Astrocyte of the spinal cord (primary cell): Measurements from ENCODE around the gene MITF.

Source experiments
- DNase-seq: peaks from one replicate; pipeline ENCODE4 v3.0.0; 2011; ENCODE audit warnings: low read depth, low spot score
- H3K4me3 ChIP-seq: 2 replicates; pipeline ENCODE4 v1.5.1; 2011; ENCODE audit warnings: low read depth, mild to moderate bottlenecking, low read length, moderate library complexity
- in situ Hi-C: cut with HindIII; loops from 2 replicates; pipeline ENCODE4 v1.10.0; 2017; ENCODE audit warnings: low sequenced_read_pairs
- TF ChIP-seq, protein P1 (sequence below): IDR thresholded peaks from 2 replicates; pipeline ENCODE4 v1.5.1; 2012; ENCODE audit warnings: low read depth, mild to moderate bottlenecking, low read length, inconsistent platforms

Gene MITF

GRCh38 chr3:69770976-69771634, 31.8 kb downstream of the MITF start:
- DNase-seq = no peak
- in situ Hi-C loops = no loop called here
- no peak overlapping the region for H3K4me3 ChIP-seq

GRCh38 chr3:69772152-69772867, 33.0 kb downstream of the MITF start:
- no peak for DNase-seq
- no peak overlapping the region for H3K4me3 ChIP-seq
- TF ChIP-seq, protein P1, sequence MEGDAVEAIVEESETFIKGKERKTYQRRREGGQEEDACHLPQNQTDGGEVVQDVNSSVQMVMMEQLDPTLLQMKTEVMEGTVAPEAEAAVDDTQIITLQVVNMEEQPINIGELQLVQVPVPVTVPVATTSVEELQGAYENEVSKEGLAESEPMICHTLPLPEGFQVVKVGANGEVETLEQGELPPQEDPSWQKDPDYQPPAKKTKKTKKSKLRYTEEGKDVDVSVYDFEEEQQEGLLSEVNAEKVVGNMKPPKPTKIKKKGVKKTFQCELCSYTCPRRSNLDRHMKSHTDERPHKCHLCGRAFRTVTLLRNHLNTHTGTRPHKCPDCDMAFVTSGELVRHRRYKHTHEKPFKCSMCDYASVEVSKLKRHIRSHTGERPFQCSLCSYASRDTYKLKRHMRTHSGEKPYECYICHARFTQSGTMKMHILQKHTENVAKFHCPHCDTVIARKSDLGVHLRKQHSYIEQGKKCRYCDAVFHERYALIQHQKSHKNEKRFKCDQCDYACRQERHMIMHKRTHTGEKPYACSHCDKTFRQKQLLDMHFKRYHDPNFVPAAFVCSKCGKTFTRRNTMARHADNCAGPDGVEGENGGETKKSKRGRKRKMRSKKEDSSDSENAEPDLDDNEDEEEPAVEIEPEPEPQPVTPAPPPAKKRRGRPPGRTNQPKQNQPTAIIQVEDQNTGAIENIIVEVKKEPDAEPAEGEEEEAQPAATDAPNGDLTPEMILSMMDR = no peak
- in situ Hi-C loops = no loop called here

More at GRCh38 chr3:69770976-69771634, 31.8 kb downstream of the MITF start:
- TF ChIP-seq, protein P1 = no peak

DNA sequence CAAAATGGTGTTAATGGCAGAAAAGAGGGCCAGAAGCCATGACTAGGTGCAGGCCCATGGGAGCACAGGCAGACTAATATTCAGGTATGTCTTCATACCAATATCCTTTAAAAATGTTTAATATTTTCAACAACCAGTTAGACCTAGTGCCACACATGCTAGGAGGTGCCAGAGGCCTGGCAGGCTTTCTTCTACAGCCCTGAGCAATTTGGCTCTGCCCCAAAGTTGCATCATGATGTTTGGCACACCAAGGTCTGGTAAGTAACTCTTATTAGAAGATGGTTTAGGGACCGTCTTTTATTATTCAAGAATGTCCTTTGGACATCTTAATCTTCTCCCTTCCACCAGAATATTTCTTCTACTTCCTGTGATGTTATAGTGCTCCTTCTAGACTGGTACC, 34.8 kb downstream of the MITF start:
- DNase-seq = no peak
- TF ChIP-seq, protein P1 = no peak
- in situ Hi-C loops = no loop called here
- no peak overlapping the region for H3K4me3 ChIP-seq

GRCh38 chr3:69775751-69776150, 36.5 kb downstream of the MITF start:
- no peak overlapping the region for H3K4me3 ChIP-seq

DNA sequence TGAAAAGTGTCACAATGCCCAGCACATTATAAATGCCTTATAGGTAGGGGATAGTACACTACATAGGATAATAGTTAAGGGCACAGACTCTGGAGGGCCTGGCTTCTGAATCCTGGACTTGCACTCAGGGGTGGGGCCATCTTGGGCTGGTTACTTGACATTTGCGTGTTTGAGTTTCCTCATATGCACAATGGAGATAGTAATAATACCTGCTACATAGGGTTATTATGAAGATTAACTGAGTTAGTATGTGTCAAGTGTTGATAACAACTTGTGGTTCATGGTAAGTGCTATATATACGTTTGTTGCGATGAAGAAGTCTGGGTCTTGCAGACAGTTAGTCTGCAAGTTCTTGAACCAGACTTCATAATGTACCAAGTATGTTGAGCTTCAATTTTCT, 37.0 kb downstream of the MITF start:
- TF ChIP-seq, protein P1 = no peak
- DNase-seq = no peak
- in situ Hi-C loops = no loop called here
- no peak overlapping the region for H3K4me3 ChIP-seq

More at GRCh38 chr3:69775751-69776150, 36.5 kb downstream of the MITF start:
- TF ChIP-seq, protein P1 = no peak
- DNase-seq = no peak
- in situ Hi-C loops = no loop called here

DNA sequence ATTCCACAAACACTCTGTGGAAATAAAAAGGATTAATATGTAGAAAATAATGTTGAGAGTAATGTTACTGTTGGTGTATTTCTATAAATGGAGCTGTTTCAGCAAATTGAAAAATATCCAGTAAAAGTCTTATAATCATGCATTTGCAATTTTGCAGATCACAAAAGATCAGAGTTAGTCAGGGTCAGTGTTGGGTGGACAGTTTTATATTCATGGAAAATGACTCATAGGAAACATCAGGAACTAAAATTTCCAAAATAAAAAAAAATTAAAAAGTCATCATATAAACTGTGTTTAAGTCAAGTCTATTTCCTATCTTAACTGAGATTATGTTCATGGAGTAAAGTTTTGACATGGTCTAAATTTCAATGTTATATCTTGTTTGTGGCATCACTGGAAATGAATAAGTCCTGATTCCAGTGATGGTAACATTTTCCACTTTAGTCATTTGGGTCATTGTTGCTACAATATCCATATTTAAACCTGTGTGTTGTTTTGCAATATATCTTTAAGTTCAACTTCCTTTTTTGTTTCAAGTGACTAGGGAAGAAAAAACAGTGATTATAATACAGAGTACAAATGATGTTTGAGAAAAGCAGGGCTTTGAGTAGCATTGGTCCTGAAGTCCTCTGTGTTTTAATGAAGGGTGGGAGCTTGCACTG, 37.8 kb downstream of the MITF start:
- in situ Hi-C loops = no loop called here
- TF ChIP-seq, protein P1 = no peak
- DNase-seq = no peak
- no peak overlapping the region for H3K4me3 ChIP-seq
